Measurements from ENCODE around the gene TEPSIN.

The TEPSIN gene

GRCh38 chr17:81179220-81179619 is 59.6 kb downstream of the TEPSIN start:
- DNase-seq (ENCODE audit: extremely low read depth, insufficient read length), result no peak
- TF ChIP-seq CTCF (IDR thresholded peaks at IDR 0.05; ENCODE audit: insufficient read depth, low read length, poor library complexity, severe bottlenecking), result no peak
- Histone ChIP-seq H3K36me3 (ENCODE audit: control insufficient read depth, insufficient read depth, low read length) (no peaks in the 10 kb centered on the region), H3K27me3 (replicated peaks; ENCODE audit: control insufficient read depth, insufficient read depth, low read length) (no peaks in the 10 kb centered on the region; the same call in 1 of the 2 replicates), H3K4me3 (replicated peaks; ENCODE audit: low read depth, low read length) (no peak overlapping the region)
